ENCODE measurements around the gene ATP10A.
"Not testable (repeated sequence)": the region's sequence is repeated elsewhere in the genome, so short reads cannot be mapped to it uniquely, and the experiment has no call there.

The ATP10A gene

DNA sequence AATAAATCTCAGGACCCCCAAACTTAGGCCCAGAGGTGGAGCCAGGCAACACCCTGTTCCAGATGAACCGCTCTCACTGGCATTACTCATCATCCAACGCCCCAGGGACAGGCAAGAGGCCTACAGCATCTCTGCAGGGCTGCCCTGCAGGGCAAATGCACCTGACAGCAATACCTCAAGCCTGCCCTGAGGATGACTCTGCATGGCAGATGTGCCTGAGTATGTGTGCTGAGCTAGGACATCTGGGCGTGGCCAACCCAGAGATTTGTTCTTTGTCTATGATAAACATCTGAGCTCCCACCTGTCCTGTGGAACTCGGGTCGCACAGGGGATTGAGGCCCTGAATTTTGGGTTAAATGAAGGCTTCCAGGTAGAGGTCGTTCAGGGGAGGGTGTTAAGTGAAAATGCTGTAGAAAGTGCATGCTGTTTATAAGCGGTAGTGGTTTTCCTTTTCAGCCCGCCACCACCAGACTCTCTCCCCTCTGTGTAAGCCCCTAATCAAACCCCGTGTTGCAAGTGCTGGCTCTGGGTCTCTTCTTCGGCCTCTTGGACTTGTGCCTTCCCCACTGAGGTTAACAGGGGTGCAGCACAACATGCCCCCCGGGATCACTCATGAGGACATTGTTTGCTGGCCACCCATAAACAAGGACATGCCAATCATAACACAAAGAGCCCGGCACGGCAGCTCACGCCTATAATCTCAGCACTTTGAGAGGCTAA, 92.3 kb downstream of the ATP10A start:
- DNase-seq: no peak

DNA sequence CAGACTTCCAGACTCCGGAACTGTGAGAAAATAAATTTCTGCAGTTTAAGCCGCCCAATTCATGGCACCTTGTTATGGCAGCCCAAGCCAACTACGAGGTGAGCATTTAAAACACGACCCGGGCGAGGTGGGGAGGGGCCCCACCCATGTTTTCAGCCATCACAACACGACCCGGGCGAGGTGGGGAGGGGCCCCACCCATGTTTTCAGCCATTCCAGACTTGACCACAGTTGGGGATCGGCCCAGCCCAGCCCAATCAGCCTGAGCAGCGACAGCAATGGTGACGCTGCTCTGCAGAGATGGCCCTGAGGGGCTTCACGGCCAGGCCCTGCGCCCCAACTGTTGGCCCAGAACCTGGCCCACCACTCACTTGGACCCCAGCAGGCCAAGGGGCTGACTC, 93.1 kb downstream of the ATP10A start:
- no peak for DNase-seq

DNA sequence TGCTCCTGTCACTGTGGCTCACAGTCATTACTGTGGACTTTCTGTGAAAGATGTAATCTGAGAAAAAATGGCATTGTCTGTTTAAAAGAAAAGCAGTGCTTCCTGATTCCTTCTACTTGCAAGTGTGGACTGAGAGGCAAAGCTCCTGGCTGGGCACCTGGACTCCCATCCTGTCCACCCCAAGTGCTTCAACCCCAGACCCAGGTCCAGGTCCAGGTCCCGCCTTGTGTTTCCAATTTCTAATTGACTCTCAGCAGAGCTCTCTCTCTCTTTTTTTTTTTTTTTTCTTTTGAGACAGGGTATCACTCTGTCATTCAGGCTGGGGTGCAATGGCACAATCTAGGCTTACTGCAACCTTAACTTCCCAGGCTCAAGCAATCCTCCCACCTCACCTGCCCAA, 94.9 kb downstream of the ATP10A start:
- DNase-seq: no peak

DNA sequence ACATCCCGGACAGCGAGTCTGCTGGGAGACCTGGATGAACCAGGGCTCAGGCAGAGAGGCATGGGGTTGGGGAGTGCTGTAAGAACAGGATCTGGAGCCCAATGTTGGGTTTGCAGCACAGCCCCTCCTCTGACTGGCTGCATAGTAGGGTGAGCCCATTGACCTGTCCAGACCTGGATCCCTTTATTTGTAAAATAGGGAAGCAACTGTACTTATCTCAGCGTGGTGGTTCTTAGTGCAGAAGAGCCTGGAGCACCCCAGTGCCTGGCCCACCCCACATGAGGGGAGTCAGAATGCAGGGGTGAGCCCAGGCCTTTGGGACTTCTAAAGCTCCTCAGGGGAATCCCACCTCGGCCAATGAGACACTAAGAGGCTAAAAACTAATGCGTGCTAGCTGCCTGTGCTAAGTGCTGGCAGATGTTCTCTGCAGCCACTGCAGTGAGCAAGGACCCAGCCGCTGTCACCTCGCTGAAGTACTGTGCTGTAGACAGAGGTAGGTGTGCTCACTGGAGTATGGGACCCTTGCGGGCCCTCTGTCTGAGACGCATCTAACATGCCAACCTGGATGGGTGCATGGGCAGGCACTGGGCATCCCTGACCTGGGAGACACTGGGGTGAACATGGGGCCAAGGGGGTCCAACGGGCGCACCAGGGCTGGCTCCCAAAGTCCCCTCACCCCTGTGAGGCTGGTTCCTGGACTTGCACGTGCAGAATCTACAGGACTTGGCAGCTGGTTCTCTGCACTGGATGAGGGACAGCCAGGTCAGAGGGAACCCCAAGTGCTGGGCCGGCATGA, 95.6 kb downstream of the ATP10A start:
- DNase-seq: no peak

DNA sequence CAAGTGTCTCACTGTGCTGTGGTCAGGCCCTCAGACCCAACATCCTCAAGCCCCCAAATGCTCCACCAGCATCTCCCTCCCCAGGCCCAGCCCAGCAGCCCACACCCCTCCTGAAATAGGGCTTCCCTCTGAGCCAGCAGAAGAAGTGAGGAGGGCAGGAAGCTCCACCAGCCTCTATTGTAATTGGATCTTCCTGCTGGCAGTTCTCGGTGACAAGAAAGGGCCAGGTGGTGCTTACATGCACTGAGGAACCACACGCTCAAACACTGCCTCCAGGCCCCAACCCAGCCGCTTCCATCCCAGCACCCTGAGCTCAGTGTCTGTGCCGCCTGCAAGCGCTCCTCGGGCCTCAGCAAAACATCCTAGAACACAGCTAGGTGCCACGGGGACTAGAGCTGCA, 96.7 kb downstream of the ATP10A start:
- no peak for DNase-seq

DNA sequence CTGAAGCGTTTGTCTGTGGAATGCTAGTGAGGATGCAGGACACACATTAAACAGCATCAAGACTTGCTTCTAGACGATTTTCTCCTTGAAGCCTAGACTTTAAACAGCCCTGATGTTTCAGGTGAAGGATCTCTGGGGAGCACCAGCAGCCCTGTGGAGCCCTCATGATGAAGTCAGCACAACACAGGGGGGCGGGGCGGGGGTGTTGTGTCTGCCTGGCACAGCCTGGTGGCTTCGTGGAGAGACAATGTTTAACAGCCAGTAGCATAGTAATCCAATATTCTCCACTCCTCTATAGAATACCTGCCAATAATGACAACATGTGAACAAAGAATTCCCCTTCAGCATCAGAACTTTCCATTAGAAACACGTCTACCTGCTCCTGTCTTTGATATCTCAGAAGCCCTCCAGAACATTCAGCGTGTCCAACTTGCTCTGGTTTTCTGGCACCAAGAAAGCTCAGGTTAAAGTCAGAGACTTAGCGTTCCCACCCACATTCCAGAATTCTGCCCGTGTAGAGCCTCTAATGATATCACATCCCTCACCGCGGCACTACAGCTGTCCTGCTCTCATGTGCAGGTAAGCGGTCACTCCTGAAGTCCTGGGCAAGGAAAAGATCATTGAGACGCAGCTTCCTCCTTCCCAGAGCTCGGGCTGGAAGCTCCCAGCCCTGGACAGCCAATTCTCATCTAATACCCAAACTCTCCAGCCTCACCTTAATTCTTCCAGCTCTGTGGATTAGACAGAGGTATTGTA, 98.0 kb downstream of the ATP10A start:
- DNase-seq: no peak

DNA sequence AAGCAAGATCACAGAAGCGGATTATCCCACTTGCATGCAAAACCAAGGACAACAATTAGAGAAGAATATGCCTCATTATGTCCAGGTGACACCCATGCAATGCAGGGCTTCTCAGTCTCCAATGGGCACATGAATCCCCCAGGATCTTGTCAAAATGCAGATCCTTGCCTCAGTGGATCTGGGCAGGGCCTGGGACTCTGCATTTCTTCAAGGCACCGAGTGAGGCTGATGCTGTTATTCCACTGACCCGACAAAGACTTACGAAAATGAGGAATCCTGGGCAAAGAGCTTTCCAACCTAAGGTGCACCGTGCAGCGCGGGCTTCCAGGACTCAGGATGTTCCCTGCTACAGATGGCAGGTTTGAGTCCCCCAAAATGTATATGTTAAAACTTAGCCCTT, 99.2 kb downstream of the ATP10A start:
- DNase-seq: no peak

DNA sequence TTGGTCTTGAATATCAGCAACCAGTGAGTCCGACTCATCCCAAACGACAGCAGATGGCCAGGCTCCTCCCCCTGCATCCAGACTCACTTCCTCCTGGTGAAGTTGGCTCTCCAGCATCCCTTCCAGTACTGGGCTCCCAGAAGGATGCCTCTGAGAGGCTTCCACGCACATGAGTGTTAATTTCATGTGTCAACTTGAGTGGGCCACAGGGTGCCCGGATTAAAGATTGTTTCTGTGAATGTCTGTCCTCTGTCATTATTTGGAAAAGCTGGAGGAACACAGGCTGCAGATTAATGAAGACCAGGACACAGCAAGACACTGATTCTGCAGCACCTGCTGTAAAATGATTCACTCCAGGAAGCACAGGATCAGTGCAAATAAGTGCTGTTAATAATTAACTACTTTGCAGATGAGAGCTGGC, 99.8 kb downstream of the ATP10A start:
- no peak for DNase-seq

DNA sequence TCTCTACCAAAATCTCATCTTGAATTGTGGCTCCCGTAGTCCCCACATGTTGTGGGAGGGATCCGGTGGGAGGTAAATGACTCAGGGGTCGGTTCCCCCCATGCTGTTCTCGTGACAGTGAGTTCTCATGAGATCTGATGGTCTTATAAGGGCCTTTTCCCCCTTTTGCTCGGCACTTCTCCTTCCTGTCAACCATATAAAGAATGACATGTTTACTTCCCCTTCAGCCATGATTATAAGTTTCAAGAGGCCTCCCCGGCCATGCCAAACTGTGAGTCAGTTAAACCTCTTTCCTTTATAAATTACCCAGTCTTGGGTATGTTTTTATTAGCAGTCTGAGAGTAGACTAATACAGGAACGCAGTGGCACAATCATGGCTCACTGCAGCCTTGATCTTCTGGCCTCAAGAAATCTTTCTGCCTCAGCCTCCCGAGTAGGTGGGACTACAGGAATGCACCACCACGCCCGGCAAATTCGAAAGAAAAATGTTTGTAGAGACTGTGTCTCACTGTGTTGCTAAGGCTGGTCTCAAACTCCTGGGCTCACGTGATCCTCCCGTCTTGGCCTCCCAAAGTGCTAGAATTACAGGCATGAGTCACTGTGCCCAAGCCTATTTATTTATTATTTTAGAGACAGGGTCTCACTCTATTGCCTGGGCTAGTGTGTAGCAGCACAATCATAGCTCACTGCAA, 101.0 kb downstream of the ATP10A start:
- no peak for DNase-seq

DNA sequence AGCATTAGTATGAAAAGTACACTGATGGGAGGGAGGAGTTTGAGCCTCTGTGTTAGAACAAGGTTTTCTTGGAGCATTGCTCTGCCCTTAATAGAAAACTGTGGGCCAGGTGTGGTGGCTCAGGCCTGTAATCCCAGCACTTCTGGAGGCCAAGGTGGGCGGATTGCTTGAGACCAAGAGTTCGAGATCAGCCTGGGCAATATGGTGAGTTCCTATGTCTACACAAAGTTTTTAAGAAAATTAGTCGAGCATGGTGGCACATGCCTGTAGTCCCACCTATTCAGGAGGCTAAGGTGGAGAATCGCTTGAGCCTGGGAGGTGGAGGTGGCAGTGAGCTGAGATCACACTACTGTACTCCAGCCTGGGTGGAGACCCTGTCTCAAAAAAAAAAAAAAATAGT, 103.7 kb downstream of the ATP10A start:
- DNase-seq: no peak

DNA sequence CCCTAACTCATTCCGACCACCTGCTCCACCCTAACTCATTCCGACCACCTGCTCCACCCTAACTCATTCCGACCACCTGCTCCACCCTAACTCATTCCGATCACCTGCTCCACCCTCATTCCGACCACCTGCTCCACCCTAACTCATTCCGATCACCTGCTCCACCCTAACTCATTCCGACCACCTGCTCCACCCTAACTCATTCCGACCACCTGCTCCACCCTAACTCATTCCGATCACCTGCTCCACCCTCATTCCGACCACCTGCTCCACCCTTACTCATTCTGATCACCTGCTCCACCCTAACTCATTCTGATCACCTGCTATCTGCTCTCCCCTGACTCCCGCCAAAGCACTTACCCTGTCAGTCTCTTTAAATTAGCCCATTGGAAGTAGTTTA, 104.5 kb downstream of the ATP10A start:
- not testable (repeated sequence) for DNase-seq

DNA sequence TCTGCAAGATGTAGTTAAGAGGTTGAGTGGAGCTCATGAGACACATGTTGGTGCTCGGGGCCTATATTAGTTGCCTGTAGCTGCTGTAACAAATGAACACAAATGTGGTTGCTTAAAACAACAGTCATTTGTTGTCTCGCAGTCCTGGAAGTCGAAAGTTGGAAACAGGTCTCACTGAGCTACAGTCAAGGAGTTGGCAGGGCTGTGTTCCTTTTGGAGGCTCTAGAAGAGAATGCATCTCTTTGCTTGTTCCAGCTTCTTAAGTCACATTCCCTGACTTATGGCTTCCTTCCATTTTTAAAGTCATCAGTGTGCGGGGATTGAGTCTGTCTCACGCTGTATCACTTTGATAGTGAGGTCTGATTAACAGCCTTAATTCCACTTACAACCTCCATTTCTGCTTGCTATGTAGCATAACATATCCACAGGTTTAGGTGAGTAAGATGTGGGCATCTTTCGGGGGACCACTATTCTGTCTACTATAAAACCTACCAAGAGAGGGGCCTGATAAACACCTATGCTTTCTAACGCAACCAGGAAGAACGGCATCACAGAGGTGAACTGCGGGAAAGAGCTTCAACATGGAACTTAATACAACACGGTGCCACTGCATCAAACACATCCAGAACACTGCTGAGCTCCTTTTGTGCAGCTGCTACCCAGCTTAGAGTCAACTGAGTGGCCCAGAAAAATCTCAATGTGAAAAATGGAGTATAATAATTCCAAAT, 119.4 kb downstream of the ATP10A start:
- no peak for DNase-seq

DNA sequence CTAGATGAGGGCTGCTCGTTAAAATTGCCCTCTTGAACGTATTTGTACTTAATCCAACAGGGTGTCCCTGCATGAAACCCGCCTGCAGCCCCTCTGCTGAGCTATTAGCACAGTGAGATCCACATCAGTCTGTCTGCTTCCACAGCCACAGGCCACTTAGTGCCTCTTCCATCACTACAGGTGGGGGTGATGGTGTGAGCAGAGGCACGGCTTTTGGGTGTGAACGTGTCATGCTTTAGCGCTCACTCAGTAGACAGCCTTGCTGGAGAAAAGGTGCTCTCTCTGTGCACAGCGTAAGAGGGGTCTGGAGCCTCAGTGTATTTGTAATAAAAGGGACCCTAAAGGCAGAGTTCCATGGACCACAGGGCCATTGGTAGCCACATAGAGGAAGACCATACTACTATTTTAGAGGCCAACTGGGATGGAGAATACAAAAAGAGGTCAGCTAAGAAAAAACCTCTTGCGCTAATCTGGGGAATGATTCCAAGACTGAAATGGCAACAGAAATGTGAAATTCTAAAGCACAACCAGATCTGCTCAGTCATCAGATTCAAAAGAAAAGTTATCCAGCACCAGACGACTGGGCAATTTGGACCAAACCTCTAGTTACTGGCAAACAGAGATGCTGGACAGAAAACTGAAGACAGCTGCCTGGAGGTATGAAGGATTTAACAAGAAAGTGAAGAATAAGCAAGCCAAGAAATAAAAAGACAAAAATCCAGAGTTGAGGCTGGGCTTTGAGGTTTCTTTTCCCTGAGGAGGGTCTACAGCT, 120.2 kb downstream of the ATP10A start:
- DNase-seq: no peak

DNA sequence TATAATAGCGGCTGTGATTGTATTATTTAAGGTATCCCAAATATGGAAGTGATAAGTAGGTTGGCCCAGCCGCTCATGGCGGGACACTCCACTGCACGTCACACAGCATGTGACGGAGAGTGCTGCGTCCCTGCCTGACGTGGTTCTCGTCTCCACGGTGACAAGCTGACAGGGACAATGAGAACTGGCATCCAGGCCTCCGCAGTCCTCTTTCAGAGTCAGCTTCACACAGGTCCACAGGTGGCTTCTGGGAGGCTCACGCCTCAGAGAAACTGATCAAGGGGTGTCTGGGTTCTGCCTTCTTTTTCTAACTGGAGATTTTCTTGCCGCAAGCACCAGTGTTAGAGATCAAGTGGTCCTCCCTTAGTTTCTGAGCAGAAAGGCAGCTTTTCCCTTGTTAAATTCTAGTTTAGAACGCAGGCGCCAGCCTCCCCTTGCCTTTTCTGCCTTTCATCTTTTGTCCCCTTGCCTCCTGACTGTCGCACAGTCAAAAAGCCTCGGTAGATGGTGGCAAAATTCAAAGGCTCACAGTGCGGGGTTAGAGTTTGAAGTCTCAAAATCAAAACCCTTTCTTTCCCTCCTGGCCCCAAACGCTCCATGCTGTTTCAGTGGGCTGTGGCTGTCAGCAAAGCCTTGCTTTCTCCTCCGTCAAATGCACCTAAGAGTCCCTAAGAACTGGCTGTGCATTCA, 120.9 kb downstream of the ATP10A start:
- no peak for DNase-seq

DNA sequence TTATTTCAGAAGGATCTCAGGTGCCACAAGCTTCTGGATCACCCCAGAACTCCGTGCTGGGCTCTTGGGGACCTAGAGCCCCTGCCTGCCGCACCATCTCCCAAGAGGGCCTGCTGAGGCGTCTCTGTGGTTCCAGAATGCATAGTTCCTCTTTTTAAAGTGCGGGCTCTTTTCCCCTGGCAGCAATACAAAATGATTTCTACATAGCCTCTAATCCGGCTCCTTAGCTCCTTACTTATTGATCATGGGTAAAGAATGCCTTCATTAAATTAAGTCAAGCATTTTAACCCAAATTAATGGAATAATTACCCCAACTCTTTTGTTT, 121.9 kb downstream of the ATP10A start:
- DNase-seq: no peak

DNA sequence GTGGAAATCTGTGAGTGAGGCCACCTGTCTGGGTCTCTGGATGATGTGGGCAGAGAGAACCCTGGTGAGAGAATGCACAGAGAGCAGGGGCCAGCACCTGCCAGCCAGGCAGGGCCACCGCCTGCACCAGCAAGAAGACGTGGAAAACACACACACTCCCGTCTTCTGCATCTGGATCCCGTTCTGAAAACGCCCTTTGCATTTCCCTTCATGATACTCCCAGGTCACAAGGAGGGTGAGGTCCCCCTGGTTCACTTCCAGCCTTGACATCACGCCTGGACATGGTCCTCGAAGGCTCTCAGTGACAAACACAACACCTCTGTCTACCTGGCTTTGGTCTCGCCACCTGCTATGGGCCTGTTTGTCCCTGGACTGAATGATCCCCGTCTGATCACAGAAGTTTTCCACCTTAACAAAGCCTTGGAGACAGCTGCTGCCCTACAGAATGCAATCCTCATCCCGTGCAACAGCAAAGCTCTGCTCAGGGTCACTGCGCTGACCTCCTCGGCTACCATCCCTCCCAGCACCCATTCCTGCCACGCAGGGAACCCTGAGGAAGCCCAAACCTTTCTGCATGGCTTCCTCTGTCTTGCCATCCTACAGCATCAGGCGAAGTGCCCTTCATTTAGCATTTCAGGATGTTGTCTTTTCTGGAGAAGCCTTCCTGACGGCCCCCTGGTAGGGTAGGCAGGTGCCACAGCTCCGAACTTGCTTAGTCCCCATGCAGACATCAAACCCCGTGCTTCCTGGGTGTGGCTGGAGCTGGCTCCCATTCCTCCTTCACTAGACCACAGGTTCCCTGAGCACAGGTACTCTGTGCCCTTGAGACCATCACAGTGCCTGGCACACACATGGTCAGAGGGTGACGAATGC, 122.5 kb downstream of the ATP10A start:
- no peak for DNase-seq

DNA sequence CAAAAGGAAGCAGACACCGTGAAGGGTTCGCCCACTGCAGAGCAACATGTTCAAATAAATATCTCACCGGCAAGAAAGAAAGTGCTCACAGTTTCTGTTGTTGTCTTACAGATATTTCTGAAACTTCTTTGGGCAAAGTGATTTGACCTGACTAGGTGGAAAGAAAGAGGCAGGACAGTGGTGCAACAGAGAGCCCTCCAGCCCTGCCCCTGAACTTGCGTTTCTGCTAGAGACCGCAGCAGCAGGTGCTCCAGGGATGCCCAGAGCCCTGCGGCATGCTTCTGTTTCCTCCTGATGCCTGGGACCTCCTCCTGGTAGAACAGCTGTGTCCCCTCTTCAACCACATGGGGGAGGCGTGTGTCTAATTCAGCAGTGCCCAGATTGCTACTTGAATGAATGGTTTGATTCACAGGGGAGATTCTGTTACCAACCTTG, 123.4 kb downstream of the ATP10A start:
- DNase-seq: no peak

DNA sequence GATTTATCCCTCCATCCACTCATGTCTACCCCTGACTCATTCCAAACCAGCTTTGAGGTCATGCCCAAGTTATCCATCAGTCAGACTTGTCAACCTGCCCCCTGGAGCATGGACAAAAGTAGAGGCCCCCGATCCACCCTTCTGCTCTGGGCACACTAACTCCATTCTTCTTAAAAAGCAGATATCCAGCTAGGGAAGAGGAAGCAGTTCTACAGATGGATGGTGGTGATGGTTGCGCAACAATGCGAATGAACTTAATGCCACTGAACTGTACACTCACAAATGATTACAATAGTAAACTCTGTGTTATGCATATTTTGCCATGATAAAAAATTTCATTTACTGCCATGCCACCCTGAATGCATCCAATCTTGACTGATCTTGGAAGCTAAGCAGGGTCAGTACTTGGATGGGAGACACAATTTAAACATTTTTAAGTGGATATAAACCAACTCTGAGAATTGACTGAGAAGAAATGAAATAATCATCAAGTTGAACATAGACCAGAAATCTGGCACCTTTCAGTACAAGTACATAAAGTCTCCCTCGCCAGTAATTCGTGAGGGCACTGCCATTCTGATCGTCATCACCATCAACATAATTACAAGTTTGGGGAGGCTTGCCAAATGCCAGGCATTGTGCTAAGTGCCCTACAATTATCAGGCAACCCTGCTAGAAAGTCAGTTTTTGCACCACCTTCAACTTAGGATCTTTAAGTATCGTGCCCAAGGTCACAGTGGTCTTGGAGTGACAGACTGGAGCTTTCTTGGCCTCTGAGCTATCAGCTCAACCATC, 124.8 kb downstream of the ATP10A start:
- no peak for DNase-seq

DNA sequence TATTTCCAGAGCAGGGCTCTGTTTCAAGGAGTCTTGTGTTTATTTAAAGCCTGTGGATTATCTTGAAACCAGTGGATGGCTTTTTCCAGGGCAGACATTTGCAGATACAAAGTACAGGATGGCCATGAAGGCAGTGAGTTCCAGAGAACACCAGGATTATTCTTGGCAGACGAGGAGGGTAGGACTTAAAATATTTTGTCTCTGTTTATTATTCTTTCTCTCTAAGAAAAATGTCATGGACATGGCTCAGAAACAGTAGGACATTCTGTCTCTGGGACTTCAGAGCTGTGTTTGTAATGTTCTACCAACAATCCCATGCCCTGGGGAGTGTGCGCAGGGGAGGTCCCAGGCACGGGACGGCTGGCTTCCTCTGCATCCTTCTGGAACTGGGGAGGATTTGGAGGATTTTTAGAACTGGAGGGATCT, 125.9 kb downstream of the ATP10A start:
- DNase-seq: no peak
